Heart right ventricle (tissue), 16 donors: ENCODE measurements around the gene E2F7. TPM values are rescaled to one million over a fixed set of nuclear protein-coding genes. Genes with fewer than 3 reads are reported as not detected.

Experiments used
- ATAC-seq, 8 donors: fragments of 200-7000 bp; cut with Tn5 transposase; one replicate each; pipeline ENCODE4 v1.9.1; 2020; ENCODE audit warnings: mild to moderate bottlenecking in 8 of 8, moderate library complexity in 8 of 8, moderate number of reproducible peaks in 1 of 8
- DNase-seq, 2 donors: peaks; one replicate each; pipeline ENCODE4 v3.0.0-alpha.2; 2020
- H3K27ac ChIP-seq, 10 donors: fragments of 200-600 bp; sonication (generic) in 2 of 10; one replicate each; pipeline versions ENCODE4 v1.5.0 to v1.8.0; 2020 to 2022; ENCODE audit warnings: mild to moderate bottlenecking in 3 of 10
- H3K27me3 ChIP-seq, 7 donors: fragments of 200-600 bp; one replicate each; pipeline ENCODE4 v1.8.0; 2021 to 2022; ENCODE audit warnings: mild to moderate bottlenecking in 2 of 7
- H3K36me3 ChIP-seq, 9 donors: fragments of 200-600 bp; sonication (generic) in 1 of 9; one replicate each; pipeline versions ENCODE4 v1.5.0 to v1.8.0; 2020 to 2022; ENCODE audit warnings: mild to moderate bottlenecking in 2 of 9
- H3K4me1 ChIP-seq, 9 donors: fragments of 200-600 bp; sonication (generic) in 1 of 9; one replicate each; pipeline versions ENCODE4 v1.5.0 to v1.8.0; 2020 to 2022; ENCODE audit warnings: mild to moderate bottlenecking in 4 of 9
- H3K4me3 ChIP-seq, 10 donors: fragments of 200-600 bp; sonication (generic) in 2 of 10; one replicate each; pipeline versions ENCODE4 v1.5.0 to v1.8.0; 2020 to 2022; ENCODE audit warnings: mild to moderate bottlenecking in 7 of 10, moderate library complexity in 2 of 10
- H3K9me3 ChIP-seq, 11 donors: fragments of 200-600 bp in 10 of 11; sonication (generic) in 2 of 11; one replicate each; pipeline versions ENCODE4 v1.5.0 to v1.8.0; 2013 to 2022; ENCODE audit warnings: mild to moderate bottlenecking in 2 of 11, control low read depth in 1 of 11, moderate library complexity in 1 of 11
- CTCF ChIP-seq, 9 donors: fragments of 200-600 bp; sonication (generic) in 2 of 9; IDR thresholded peaks; one replicate each; pipeline versions ENCODE4 v1.5.0 to v1.8.0; 2021 to 2022; ENCODE audit warnings: antibody characterized with exemption in 9 of 9, mild to moderate bottlenecking in 5 of 9, moderate library complexity in 1 of 9
- WGBS, 2 donors: extraction: QIAGEN DNeasy Blood & Tissue Kit; methylation state at CpG; one replicate each; pipeline ENCODE4 v1.1.7; 2013; ENCODE audit warnings: inconsistent platforms in 1 of 2; 5-methylcytosine and 5-hydroxymethylcytosine counted together
- intact Hi-C, 10 donors: fragments of 100-400 bp; cut with DNase I; formaldehyde crosslinking; loops; one replicate each; pipeline versions ENCODE4 v1.11.1 to v1.14.2; 2022
- polyA plus RNA-seq, 2 donors: library from polyadenylated mRNA; stranded (reverse); fragments of 200-250 nt; gene quantifications; one replicate each; pipeline ENCODE4 v1.2.3, GENCODE V29; 2013
- total RNA-seq, 10 donors: library from RNA; stranded (reverse); fragmentation: NEBNext Ultra II Directional in 3 of 10; extraction: Animal tissue kit (Norgen Biotek cat#: 25700) in 3 of 10; gene quantifications; one replicate each; pipeline versions ENCODE4 v1.2.1 to v1.2.4, GENCODE V29; 2021 to 2023
- donor health status: Arrhythmogenic right ventricular cardiomyopathy.
- donor health status: ischemic (EF 13 %, LVEDD 7.1; RV severe dilation, severe dysfunction).
- donor health status: healthy with polysubstance abuse.
- donor health status: DM: no; HTN: yes; CAD: no.
- donor health status: DM: no; HTN: no; CAD: no.
- donor health status: ischemic (EF 25% LVEDD 6.9; RV normal size, moderate dysfunction).
- donor health status: ischemic (EF 25% LVEDD 5.7; RV mildly dilated, moderate dysfunction).
- donor health status: healthy.
- donor health status: DM: yes; HTN: yes; CAD: no.
- donor health status: Ischemic cardiomyopathy.
- donor health status: ischemic (EF 35%, LVEDD 5.7; RV mildly dilated, moderate dysfunction).
- donor health status: nonischemic (EF 11% LVEDD 7.7; RV severe dilation, severe dysfunction).
- donor health status: DM: yes; HTN: yes; CAD: no.
- donor health status: PGD.
- donor health status: ischemic (EF 29% LVEDD 5.4; RV normal size, mild dysfunction).
- donor health status: nonischemic (EF 23%, LVEDD 6.1; RV moderate dilation, normal function).

E2F7 gene
- total and polyA plus RNA-seq, 12 donors, result 0.04 to 1.5 (median 0.28) TPM; not detected in 1

DNA sequence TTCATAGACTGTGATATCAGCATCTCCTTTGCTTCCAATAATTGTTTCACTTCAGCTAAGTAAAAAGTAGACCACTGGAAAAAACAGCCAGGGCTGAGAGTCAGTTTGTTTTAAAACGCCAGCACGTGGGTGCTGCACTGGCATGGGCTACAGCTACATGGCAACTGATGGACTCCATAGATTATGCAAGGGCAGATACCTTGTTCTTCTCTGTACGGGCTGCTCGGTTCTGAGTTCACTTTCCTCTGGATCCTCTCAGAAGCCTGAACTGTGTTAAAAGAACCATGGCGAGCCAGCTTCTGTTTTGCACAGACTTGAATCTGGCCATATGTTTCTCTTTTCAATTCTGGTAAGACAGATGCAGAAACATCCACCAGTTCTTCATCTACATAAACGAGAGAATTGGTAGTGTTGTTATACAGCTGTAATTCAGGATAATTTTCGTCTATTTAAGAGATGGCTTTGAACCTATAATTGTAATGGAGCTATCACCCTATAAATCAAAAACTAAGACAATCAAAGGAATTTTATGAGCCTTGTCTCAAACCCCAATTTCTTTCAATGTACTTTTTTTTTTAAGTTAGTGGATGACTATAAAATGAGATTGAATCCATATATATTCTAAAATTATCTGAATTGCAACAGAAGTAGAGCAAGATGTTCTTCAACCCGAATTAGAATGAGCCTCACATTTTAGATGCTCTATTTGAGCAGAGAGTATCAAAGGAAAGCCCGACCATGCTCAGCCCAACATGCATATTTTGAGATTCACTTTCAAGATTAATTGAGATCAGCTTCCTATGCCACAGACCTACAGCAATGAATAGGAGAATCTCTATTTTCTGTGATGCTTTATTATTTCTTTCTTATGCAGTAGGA is 31.5 kb downstream of the E2F7 start:
- Histone ChIP-seq H3K4me1 (no peaks in the 10 kb centered on the region), H3K9me3 (peaks cover 0 to 19% (median 0%) of the 10 kb centered on the region in 11 donors), H3K27me3 (no peaks in the 10 kb centered on the region), H3K27ac (no peak overlapping the region), H3K36me3 (peaks cover 0 to 19% (median 0%) of the 10 kb centered on the region in 9 donors), H3K4me3 (no peak overlapping the region)
- no peak for TF ChIP-seq CTCF (IDR thresholded peaks at IDR 0.05)
- WGBS, 2 donors, result 96% methylated on average over 9 of the region's 9 CpGs
- no peak for DNase-seq
- intact Hi-C loops, result no loop called here
- ATAC-seq, result no peak

- Histone ChIP-seq H3K27ac (no peak overlapping the region), H3K36me3 (peaks cover 0 to 23% (median 0%) of the 10 kb centered on the region in 9 donors), H3K4me3 (no peak overlapping the region), H3K27me3 (no peaks in the 10 kb centered on the region), H3K4me1 (no peaks in the 10 kb centered on the region), H3K9me3 (peaks cover 0 to 4% (median 0%) of the 10 kb centered on the region in 11 donors)
- intact Hi-C loops, result no loop called here
- TF ChIP-seq CTCF (IDR thresholded peaks at IDR 0.05), result no peak
- WGBS, 2 donors, result 94% methylated on average over 2 of the region's 2 CpGs
- no peak for DNase-seq
- no peak for ATAC-seq
Measured at GRCh38 chr12:77032406-77032805, 33.0 kb downstream of the E2F7 start.

- no peaks in the 10 kb centered on the region for H3K9me3 ChIP-seq
- H3K27me3 ChIP-seq, result no peaks in the 10 kb centered on the region
- peaks cover 0 to 23% (median 0%) of the 10 kb centered on the region in 9 donors for H3K36me3 ChIP-seq
- DNase-seq, result no peak
- no peak overlapping the region for H3K4me3 ChIP-seq
- no peak overlapping the region for H3K27ac ChIP-seq
- no peaks in the 10 kb centered on the region for H3K4me1 ChIP-seq
- ATAC-seq, result no peak
- intact Hi-C loops, result no loop called here
- no peak for TF ChIP-seq CTCF (IDR thresholded peaks at IDR 0.05)
- 93 to 97% methylated on average over 4 of the region's 4 CpGs for WGBS, 2 donors
Measured at GRCh38 chr12:77031745-77032144, 33.6 kb downstream of the E2F7 start.

DNA sequence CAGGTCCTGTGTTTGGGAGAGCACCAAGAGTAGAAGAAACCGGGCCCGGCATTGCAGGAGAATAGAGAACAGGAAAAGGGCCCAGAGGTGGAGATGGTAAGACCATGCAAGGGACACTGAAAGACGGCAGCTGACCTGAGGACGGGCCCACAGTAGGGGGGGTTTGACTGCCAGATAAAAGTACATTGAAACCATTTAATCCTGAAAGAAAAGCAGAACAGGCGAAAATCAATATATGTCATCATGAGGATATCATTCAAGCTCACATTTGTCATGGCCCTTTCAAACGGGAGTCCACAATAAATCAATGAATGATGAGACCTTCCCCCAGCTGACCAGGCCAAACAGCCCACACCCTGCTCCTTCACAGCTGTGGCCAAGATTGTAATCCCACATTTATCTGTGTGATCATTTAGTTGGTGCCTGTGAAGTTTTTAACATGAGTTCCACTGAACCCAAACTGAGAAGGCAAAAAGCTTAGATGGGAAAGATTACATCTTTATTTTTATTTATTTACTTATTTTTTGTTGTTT is 39.5 kb downstream of the E2F7 start:
- intact Hi-C loops, result no loop called here
- 90 to 97% methylated on average over 6 of the region's 6 CpGs for WGBS, 2 donors
- ATAC-seq (no peak), DNase-seq (no peak)
- no peak overlapping the region for H3K4me3 ChIP-seq
- no peaks in the 10 kb centered on the region for H3K4me1 ChIP-seq
- H3K27ac ChIP-seq, result no peak overlapping the region
- H3K27me3 ChIP-seq, result no peaks in the 10 kb centered on the region
- H3K36me3 ChIP-seq, result peaks cover 0 to 34% (median 0%) of the 10 kb centered on the region in 9 donors
- TF ChIP-seq CTCF (IDR thresholded peaks at IDR 0.05), result no peak
- H3K9me3 ChIP-seq, result no peaks in the 10 kb centered on the region
